ENCODE measurements around the gene KCTD14.

DNA sequence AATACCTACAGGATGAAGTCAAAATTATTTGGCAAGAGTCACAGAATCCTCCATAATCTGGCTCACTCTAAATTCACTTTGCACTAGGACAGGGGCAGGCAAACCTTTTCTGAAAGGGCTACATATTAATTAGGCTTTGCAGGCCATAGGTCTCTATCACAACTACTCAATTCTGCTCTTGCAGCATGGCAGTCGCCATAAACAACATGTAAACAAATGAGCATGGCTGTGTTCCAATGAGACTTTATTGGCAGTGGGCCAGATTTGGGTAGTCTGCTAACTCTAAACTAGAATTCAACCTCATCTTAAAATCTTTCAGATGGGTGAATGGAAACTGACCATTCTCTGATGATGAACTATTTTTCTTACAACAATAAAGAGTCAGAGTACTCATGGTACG lies 46.4 kb upstream of the KCTD14 start:
- TF ChIP-seq, protein P1, sequence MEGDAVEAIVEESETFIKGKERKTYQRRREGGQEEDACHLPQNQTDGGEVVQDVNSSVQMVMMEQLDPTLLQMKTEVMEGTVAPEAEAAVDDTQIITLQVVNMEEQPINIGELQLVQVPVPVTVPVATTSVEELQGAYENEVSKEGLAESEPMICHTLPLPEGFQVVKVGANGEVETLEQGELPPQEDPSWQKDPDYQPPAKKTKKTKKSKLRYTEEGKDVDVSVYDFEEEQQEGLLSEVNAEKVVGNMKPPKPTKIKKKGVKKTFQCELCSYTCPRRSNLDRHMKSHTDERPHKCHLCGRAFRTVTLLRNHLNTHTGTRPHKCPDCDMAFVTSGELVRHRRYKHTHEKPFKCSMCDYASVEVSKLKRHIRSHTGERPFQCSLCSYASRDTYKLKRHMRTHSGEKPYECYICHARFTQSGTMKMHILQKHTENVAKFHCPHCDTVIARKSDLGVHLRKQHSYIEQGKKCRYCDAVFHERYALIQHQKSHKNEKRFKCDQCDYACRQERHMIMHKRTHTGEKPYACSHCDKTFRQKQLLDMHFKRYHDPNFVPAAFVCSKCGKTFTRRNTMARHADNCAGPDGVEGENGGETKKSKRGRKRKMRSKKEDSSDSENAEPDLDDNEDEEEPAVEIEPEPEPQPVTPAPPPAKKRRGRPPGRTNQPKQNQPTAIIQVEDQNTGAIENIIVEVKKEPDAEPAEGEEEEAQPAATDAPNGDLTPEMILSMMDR (IDR thresholded peaks at IDR 0.05): no peak
- TF ChIP-seq POLR2A (IDR thresholded peaks at IDR 0.05): no peak
